NCI-H526 (cell line): ENCODE results near the gene CRYBA2.

ENCODE experiments used
- DNase-seq, 2 experiments: peaks; one replicate each; lab custom pipeline; 2025; lab: John Stamatoyannopoulos, UW

CRYBA2 gene

DNA sequence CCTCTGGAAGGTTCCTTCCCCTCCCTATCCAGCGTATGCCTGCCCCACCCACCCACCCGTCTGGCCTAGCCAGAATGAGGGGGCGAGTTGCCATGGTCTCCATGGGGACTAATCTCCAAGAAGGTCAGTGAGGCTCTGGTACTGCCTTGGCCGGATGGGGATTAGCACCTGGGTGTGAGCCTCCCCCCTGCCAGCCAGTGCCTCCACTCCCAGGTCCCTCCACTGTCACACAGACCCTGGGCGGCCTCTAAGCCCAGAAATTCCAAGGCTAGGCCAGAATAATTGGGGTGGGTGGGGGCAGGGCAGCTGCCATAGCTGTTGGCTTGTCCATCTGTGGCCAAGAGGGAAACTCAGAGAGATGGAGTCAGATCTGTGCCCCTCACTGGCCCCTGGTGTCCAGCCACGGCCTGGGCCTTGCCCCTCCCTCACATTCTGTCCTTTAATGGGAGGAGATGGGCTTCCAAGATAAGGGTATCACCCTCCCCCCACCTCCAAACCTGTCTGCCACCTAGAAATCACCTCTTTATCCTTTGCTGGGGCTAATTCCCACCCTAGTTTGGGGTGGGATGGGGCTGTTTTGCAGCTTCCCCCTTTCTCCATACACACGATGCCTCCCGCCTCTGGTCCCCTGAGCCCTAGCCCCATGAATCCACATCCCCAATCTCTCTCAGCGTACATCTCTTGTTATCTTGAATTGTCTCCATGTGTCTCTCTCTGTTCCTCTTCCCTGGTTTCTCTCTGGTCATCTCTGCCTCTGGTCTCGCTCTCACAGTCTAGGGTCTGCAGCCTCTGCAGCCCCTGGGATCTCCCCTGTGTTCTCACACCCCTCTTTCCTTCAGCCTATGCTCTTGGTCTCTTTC, 6.0 kb upstream of the CRYBA2 start:
- DNase-seq: peak in 1 of 2 experiments; percentile 62

DNA sequence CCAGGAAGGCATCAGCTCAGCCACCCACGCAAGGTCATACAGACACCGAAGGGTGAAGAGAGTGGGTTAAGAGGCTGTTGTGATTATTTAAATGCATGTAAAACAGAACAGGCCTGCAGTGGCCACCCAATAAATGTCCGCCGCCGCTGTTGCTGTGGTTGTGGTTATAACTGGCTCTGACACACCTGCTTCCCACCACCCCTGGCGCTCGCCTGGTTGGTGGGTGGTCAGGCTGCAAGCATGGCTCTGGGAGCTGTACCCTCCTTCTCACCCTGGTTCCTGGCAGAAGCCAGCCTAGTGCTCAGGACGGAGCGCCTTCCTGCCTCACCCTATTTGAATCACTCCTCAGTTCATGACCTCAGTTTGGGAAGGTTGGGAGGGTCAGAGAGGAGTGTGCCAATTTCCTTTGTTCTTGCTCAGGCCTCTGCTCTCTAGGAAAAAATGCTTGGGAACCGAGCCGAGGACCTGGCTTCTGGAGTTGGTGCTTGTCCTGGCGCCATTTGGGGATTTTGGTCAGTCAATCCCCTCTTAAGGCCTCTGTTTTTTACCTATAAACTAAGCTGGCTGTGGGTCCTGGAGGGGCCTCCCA, 5.3 kb upstream of the CRYBA2 start:
- peak; percentile 64 to 88 for DNase-seq

DNA sequence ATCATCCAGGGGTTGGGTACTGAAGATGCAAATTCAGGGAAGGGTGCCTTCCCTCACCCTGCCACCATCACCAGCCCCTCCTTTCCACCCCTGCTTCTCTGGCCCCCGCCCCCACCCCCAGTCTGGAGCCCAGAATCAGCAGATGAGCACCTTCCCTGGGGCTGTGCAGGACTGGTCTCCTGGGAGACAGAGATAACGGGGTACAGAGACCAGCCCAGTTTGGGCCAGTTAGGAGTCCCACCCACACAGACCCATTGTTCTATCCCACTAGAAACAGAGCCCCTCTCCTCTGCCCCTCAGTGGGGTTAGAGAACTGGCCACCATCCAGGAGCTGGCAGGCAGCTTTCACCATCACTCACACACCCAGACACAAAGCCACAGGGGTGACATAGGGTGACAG, 4.5 kb upstream of the CRYBA2 start:
- DNase-seq: peak; percentile 74 to 92

DNA sequence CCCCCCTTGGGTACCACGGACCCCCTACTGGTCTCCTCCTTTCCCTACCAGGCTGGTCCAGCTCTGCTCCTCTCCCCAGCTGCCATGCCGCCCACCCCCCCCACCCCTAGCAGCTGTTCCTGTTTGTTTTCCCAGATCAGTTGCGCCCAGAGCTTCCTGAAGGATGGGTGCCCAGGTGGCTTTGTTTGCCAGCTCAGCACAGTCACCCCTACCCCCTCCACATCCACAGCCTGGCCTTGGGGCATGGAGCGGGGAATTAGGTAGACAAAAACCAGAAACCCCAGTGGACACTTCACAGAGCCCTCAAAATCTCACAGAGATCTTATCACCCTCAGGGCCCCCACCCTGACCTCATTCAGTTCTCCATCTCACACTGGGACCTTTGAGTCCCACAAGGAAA, 3.7 kb upstream of the CRYBA2 start:
- DNase-seq: peak; percentile 69 to 91

DNA sequence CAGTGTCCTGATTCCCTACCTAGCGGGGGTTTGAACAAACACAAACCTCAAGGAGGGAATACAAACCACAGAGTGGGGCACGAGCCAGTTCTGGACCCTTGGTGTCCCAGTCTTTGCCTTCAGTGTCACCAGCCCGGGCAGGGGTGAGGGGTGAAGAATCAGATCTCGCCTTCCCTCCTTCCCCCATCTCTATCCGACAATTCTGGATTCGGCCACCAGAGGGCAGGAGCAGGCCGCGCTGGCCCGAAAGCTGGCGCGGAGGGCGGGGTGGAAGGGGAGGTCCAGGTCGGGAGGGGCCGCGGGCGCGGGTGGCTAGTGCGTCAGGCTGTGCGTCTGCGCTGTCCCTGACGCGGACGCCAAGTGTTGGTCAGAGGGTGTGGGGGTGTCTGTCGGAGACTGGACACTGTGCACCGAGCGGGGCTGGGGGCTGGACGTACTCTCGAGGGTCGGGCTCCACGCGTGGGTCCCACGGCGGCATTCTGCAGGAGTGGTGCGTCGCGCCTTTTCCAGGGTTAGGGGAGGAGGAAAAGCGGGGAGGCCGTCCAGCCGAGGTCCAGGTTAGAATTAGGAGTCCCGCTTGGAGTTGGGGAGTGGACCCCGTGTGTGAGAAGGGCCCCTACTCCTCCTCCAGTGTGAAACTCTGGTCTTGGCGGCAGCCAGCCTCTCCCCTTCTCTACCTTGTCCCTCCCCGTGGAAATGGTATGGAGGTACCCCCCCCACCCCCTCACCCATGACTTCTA, 2.9 kb upstream of the CRYBA2 start:
- DNase-seq: peak; percentile 64 to 95

DNA sequence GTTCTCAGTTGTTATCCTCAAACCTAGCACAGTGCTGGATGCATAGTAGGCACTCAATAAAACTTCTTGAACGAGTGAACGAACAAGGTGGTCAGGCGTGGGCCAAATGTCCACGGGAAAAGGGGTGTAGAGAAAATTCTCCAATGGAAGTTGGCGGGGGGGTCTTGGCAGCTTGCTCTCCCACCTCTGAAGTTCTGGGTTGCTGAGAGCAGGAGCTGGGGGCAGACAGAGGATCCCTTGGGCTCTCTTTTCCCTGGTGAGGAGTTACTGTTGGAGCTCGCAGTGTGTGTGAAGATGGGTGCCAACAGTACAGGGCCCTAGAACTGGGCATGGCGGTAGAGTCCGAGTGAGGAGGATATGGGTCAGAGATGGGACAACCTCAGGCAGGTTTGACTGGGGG, 2.3 kb upstream of the CRYBA2 start:
- no peak for DNase-seq

DNA sequence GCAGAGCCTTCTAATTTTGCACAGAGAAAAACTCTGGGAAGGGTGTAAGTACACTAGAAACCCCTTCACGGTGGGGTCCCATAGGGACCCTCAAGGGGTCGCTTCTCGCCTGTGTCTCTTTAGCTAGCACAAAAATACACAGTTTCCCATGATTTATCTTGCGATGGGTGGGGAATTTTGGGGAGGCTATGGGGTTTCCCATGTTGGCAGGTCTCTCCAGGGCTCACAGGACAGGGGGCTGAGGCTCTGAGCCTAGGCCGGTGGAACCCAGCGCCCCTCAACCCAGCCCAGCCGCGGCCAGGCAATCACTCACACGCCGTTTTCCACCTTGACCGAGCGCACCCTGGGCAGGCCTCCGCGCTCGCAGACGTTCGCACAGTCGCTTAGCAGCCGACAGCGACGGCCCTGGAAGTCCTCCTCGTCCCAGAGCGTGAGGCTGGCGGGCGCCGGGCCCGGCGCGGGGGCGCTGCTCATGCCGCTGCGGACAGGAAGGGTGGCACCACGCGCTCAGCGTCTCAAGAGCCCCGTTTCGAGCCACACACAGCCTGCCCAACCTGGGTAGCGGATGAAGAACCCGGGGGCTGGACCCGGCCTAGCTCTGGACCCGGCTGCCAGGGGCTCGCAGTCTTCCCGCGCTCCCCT, 398 bp downstream of the CRYBA2 start:
- peak in 1 of 2 experiments; percentile 72 for DNase-seq

DNA sequence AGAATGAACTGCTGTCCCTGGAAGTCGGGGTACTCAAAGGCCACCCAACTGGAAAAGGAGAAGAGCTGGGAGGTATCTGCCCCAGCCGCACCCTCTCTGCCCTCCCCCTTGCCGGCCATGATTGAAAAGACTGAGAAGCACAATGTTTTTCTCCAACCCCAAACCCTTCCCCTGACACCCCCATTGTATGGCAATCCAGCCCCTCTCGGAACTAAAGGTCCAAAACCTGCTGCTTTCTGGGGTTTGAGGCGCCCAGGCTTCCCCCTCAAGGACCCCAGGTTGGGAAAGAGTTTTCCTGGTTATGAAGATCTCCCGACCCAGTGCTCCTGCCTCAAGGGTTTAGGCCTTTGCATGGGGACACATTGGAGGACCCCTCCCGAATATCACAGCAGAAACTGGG, 1.0 kb downstream of the CRYBA2 start:
- DNase-seq: no peak

DNA sequence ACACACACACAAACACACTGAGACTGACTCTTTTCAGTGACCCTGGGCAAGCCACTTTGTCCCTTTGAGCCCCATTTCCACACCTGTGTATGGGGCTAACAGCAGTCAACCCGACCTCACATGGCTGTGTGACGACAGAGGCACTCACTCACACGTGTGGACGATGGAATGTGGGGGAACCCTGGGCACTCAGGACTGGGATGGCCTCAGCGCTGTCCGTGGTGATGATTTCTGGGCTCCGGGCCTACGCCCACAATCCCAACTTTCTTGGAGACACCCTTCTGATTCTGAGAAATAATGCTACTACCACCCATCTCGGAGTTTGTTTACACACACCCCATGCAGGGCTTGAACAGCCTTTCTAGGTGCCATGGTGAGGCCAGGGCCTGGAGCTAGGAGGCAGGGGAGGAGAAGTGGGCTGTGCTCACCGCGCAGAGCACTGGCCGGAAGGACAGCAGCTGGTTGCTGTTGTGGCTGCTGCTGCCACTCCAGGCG, 1.5 kb downstream of the CRYBA2 start:
- no peak for DNase-seq

DNA sequence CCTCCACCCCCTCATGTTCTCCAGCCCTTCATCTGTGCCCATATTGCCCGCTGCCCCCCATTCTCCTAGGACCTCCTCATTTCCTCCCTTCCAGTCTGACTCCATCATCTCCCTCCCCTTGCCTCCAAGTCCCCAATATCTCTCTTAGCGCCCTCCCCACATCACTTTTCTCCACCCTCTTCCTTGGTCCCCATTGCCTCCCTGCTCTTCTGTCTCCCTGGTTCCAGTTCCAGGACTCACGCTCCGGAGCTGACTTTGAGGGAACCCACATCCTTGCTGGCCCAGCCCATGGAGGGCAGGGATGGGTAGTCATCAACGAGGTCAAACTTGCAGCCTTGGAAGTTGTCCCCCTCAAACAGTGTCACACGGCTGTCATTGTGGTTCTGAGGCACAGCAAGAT, 2.6 kb downstream of the CRYBA2 start:
- DNase-seq: no peak

DNA sequence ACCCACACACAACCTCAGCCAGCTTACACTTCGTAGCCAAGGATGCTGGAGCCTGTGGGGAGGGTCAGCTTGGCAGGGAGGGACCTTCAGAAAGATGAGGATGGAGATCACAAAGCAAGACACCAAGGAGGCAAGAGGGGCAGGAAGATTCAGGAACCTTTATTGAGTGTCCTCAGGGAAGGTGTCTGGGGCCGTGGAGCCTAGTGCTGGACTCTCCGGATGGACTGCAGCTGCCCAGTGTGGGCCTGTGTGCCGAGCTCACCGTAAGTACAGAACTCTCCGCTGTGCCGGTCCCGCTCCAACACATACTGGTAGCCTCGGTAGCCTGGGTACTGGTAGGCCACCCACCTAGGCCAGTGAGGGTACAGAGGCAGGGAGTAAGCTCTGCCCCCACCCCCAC, 3.2 kb downstream of the CRYBA2 start:
- DNase-seq: no peak

DNA sequence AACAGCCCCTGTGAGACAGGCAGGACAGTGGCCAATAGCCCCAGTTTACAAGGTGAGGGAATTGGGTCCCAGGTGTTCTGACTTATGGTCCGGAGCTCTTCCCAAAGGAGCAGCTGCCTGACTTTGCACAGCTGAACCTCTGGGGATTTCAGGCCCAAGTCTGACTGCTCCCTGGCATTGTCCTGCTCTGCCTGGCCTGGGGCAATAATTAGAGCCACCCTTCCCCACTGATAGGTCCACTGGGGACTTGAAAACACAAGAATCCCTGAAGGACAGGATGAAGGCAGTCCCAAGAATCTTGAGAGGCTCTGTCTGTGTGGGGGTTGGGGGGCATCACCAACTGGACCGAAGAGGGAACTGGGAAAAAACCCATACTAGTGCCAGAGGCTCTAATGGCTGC, 4.6 kb downstream of the CRYBA2 start:
- no peak for DNase-seq

DNA sequence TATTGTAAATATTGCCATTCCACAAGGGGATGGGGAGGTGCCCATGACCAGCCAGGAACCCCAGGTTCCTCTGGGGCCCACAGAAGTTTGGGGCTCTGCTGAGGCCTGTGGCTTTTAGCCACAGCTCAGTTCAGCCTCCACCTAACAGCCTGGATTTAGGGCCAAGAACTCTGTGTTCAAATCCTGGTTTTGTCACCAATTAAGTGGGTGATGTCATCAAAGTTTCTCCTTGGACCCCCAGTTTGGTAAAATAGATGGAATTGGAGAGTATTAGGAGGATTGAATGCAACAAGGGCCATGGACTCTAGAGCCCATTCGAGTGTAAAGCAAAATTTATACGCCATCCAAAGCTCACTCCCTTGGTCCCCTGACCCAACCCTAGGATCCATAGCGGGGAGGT, 5.1 kb downstream of the CRYBA2 start:
- no peak for DNase-seq

DNA sequence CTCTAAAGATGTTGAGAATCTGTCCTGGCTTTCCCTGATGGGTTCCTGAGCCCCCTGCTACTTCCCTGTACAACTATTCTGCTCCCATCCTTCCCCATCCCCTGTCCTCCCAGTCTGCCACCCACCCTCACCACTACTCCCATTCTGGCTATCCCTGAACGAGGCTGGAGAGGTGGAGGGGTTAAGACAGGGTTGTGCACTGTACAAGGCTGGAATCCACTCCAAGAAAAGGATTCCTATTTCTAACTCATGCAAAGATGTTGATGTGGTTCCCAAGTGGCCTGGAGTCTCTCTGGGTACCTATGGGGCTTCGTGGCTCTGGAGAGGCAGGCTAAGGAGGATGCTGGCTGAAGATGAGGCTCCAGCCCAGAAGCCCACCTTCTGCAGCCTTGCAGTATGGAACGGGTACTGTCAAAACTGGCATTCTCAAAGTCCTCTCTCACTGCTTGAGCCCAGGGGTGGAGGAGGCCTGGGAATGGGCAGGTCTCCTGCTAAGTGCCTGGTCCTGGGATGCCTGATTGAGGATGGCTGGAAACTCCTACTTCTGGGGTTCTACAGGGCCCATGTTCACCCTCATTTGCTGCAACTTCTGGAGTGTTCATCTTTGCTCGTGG, 7.0 kb downstream of the CRYBA2 start:
- DNase-seq: no peak

DNA sequence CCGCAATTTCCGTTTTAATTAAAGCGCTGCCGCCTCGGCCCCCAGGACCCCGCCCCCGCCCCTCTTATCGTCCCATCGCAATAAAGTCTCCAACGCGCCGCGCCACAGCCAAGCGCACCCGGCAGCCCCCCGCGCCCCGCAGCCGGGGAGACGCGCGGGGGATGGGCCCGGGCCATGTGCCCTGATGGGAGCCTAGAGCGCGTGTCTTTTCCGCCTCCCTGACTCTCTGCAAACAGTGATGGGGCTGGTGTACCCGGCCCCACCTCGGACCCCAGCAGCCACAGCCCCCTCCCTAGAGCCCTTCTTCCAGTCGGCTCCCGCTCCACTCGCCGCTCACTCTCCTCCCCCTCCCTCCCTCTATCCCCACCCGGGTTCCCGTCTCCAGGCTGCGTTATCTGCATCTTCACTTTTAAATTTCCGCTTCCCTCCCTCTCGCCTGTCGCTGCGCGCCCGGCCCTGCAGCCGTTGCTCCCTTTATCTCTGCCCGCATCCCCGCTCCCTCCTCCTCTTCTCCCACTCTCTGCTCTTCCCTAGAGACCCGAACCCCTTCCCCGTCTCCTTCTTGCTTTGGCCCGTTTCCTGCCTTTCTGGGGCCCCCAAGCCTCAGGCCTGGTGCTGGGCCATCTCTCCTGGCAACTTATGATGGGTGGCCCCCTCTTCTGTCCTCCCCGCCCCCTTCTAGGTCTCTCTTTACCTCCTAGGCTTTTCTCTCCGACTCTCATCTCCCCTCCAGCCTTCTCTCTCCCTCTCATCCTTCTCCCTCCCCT, 7.7 kb downstream of the CRYBA2 start:
- DNase-seq: peak; percentile 59 to 71

DNA sequence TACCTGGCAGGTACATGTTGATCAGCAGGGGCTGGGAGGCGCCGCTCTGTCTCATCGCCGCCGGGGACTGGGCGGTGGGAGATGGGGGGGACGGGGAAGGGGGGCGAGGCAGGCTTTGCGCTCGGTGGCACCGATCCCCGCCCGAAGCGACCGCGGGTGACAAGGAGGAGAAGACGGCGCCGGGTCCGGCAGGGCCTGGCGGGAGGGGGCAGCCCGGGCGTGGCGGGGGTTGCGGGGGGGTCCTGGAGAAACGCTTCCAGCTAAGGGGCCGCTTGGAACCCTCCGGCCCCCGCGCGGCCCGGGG, 8.2 kb downstream of the CRYBA2 start, which contains the start of gene FEV:
Gene FEV, minus strand, starts transcription at position 164 of the 304 bp plus-strand sequence. Its CDS starts 109 bp downstream, at position 55.
- peak; percentile 63 to 79 for DNase-seq

DNA sequence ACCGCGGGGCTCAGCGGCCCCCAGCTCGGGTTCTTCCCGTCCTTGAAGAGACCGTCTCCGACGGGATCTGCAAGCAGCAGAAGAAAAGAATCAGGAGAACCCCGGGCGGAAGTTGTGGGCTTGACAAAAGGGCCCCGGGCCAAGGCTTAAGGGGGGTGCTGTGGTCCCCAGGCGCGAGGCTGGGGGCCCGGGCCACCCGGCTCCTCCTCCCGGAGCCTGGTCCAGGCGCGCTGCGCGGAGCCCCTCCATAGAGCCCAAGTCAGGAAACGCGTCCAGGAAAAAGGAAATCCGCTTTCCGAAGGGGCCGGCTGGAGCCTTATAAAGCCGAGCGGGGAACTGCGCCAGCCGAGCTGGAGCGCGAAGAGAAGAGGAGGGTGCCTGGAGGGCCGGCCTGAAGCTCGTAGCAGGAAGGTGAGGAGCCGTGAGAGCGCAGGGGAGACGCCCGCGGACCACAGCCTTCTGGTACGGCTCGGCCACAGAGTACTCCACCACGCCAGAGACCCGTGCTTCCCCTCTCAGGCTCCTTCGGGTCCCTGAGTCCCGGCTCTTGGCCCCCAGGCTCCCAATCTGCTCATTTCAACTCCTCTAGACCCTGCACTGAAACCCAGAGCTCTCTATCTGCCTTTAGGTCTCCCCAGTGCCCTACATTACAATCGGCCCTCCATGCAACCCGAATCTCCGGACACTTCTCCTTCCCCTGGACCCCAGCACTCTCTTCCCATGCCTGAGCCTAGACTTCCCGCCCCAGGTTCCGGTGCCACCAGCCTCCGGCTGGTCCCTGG, 8.8 kb downstream of the CRYBA2 start:
- peak; percentile 63 to 78 for DNase-seq

DNA sequence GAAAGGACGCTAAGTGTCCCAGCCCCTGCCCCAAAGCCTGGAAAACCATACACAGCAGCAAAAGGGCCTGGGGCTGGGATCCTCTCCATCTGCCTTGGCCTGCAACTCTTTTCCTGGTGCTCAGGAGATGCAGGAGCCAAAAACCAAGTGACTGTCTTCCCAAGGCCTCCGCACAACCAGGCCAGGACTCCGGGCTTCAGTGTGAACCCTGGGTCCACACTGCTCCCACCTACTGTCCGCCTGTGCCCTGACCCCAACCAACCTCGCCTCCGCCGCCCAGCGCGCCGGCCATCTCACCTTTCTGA, 9.3 kb downstream of the CRYBA2 start:
- no peak for DNase-seq

DNA sequence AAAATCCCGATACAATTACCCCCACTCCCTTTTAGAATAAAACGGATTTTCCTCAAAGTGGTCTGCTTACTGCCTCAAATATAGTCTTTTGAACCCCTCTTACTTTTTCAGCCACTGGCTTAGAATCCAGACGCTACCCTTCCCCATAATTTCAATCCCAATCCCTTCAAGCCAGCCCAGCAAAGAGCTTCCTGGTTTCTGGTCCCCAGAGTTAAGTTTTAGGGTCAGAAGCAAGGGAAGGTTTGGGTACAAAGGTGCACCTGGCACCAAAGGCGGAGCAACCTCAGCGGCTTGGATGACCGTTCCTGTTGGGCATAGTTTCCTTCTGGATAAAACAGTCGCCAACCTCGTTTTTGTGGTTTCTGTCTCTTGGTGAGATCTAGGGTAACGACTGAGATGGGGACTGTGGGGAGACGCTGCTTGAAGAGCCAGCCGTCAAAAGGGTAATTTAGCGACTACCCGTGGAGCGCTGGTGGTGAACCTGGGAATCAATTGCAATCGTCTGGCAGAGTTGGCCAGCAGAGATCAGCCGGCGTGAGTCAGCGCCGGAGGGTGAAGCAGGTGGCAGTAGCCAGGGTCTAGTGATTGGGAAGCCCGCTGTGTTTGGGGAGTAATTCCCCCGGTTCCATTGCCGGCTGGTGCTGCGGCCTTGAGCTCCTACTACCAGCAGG, 9.8 kb downstream of the CRYBA2 start:
- peak in 1 of 2 experiments; percentile 29 for DNase-seq
